Activated CD8-positive, alpha-beta memory T cell treated with anti-CD3 and anti-CD28 coated beads for 36 hours (primary cell): ENCODE results near the gene YIF1A. TPM values are rescaled to one million over a fixed set of nuclear protein-coding genes. Genes with fewer than 3 reads are reported as not detected.

Experiments
- CTCF ChIA-PET: fragments of 350-600 bp; sonication (Branson Sonifier 250); formaldehyde crosslinking; loops from one replicate; lab custom pipeline; 2021; ENCODE audit warnings: antibody characterized with exemption; lab: Charles Lee
- POLR2A ChIA-PET: fragments of 350-600 bp; sonication (Branson Sonifier 250); formaldehyde crosslinking; loops from one replicate; lab custom pipeline; 2021; ENCODE audit warnings: antibody characterized with exemption; lab: Charles Lee
- total RNA-seq, 2 experiments: library from RNA; stranded (reverse); gene quantifications; one replicate each; pipeline ENCODE4 v1.2.3, GENCODE V29; 2021

YIF1A gene
- total RNA-seq, 2 experiments from 2014 or later: 78.6 to 83.3 TPM

DNA sequence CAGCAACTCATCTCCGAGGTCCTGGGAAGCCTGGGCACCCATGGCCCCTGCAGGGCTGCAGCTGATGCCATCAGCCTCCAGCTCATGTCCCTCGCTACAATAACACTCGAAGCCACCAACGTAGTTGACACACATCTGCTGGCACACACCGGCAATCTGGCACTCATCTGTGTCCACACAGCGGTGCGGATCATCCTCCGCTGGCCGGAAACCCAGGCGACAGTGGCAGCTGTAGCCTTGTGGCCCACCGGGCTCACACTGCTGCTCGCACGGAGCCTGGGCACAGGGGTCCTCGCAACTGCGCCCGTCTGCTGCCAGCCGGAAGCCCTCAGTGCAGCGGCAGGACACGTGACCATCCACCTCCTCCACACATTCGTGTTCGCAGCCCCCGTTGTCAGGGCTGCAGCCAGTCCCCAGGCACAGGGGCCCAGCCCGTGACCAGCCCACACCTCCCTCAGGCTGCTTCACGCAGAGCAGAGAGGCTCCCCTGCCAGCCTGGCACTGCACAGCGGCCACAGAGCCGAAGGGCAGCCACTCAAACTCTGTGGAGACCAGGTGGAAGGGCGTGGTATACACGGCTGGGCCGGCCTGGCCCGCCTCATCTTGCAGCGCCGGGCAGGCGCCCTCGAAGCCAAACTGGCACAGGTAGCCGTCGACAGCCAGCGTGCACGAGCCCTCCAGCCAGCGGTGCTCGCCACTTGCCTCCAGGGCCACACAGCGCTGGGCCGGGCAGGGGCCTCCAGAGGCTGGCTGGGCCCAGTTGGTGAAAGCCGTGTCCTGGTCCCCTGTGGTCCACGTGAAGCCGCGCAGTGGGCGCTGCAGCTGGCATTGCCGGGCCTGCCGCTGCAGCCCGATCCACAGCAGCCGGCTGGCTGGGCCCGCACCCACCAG lies 27.2 kb upstream of the YIF1A start:
- ChIA-PET CTCF (interaction anchor here (1.0 to 8.1 kb wide), 4 partner anchors 16 to 72 kb away, joined by 3 to 111 read pairs (median 4); partner anchors contain the start of gene RIN1), POLR2A (interaction anchor here (1.1 to 2.1 kb wide), 2 partner anchors 29 to 56 kb away, joined by 3 to 6 read pairs; partner anchors contain the start of gene BRMS1)

DNA sequence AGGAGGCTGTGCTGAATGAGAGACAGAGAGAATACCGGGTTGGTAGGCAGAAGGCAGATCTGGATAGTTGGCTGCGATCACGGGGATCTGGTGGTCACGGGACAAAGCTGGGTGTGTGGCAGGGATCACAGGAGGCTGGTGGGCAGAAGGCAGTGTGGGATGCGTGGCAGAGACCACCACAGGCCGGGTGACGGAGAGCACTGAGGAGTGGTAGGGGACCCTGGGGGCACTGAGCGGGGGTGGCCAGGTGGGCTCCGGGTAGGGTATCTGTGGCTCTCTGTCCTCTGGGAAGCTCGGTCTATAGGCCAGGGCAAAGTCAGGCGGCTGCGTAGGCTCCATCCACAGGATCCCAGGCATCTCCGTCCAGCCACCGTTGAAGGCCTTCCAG lies 26.5 kb upstream of the YIF1A start:
- ChIA-PET CTCF (interaction anchor here (1.0 to 8.1 kb wide), 4 partner anchors 17 to 73 kb away, joined by 3 to 111 read pairs (median 4); partner anchors contain the start of gene RIN1), POLR2A (no interaction called here)

DNA sequence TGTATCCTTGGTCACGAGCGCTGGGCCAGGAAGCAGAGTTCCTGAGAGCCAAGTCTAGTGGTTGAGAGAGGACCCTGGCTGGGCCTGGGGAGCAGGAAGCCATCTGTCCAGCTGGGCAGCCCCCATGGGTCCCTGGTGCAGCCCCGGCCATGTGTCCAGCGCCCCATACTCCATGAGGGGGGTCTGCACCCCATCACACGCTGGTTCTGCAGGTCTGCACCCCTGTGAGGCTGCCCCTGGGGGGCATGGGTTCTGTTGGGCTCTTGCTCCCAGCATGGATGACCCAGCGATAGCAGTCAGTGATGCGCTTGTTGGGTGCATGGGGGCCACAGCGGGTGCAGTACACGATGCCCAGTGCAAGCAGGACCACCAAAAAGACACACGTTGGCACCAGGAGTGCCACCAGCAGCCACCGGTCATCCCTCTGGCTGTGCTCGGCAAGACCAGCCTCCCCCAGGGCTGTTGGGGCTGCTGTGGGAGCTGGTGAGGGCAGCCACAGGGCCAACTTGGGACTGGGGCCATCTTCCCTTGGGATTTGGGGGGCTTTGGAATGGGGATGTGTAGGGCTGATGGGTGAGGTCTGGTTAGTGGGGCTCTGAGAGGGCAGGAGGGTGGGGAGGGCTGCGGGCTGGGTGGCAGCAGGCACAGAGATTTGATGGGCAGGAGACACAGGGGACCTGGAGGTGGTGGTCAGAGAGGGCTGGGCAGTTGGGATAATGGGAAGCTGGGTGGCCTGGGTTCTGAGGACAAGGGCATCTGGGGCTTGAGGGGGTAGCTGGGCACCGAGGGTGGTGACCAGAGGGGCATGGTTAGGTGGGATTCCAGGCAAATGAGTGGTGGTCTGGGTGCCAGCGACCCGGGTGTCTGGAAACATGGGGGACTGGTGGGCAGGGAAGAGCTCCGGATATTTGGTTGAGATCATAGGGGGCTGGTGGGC lies 25.9 kb upstream of the YIF1A start:
- POLR2A ChIA-PET: no interaction called here
- CTCF ChIA-PET: interaction anchor here (1.0 to 8.1 kb wide), 4 partner anchors 18 to 74 kb away, joined by 3 to 111 read pairs (median 4); partner anchors contain the start of gene RIN1

DNA sequence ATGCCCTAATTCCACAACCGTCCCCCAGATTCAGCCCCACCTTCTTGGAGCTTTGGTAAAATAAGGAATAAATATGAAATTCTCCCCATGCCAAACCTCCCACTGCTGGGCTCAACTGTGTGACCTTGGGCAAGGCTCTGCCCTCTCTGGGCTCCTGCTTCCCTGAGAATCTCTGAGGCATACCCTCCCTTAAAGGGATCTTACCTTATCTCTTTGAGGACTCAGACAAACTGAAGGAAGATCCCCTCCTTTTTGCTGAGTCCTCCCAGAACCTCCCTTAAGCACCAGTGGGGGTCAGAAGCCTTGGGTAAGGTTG lies 25.2 kb upstream of the YIF1A start:
- ChIA-PET POLR2A (no interaction called here), CTCF (interaction anchor here (1.6 to 8.1 kb wide), 4 partner anchors 18 to 74 kb away, joined by 4 to 111 read pairs (median 40); partner anchors contain the start of genes B4GAT1, BRMS1 and RIN1)

DNA sequence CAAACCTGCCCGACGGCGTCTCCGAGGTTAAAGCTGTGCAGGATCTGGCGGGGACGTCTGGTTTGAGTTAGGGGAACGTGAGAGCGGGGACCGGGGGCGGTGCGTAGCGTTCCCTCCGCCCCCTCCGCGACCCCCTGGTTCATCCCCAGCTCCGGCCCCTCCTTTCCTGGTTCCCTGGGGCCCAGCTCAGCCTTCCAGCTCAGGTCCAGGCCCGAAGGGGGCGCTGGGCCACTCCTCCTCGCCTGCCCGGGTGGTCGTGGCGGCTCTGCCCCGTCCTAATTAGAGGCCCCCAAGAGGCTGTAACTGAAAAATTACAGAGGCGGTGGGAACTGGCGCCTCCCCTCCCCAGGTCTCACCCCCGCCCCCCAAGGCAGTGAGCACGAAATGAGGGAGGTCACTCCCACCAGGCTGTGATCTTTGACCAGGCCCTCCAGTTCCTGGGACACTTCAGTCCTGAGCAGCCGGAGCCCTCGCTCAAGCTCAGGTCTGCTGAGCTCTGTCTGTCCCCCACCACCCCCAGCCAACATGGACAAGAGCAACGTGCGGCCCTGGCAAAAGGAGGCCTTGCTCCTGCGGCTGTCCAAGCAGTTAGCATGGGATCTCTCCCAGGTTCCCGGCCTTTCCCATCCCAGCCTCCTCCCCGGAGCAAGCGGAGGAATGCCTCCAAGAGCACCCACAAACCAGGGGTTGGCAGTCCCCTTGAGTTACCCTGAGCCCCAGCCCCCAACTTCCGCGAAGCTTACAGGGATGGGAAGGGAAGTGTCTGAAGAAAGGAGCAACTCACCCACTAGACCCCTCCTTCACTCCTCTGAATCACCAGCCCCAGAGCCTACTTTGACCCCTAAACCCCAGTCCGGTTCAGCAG lies 24.6 kb upstream of the YIF1A start:
- CTCF ChIA-PET: interaction anchor here (1.1 to 8.1 kb wide), 11 partner anchors 8 to 91 kb away, joined by 3 to 111 read pairs (median 7); partner anchors contain the start of genes B4GAT1, BRMS1, RIN1 and YIF1A
- POLR2A ChIA-PET: interaction anchor here (0.9 to 1.2 kb wide), 5 partner anchors 12 to 57 kb away, joined by 3 to 7 read pairs (median 5); partner anchors contain the start of gene SLC29A2

DNA sequence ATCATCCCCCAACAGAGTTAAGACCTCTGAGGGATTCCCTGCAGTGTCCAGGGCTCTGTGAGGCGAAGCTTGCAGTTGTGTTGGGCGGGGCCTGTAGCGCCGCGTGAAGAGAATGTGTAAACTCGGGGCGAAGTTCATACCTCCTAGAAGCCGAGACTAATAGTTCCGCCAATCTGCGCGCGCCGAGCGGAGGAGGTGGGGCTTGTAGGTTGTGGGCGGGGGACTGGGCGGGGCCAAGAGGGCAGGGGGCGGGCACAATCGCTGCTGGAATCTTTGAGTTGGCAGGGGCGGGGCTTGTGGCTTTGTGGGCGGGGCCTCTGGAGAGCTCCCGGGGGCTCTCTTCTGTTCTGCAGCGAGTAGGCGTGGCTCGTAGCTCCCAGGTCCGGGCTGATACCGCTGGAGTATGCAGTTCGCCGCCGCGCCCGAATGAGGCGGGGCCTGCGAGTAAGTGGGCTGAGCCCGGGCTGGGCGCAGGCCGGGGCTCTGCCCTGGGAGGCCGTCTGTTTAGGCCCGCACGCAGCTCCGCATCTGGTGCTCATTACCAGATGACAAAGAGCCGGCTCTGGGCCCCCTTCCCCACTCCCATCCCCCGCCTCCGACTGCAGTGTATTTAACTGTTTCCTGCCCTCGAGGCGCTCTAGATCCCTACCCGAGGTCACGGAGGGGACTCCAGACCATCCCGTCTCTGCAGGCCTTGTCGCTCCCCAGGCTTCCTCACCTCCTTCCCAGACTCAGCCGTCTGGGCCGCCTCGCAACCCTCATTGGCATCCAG lies 23.8 kb upstream of the YIF1A start:
- CTCF ChIA-PET: interaction anchor here (0.6 to 8.1 kb wide), 16 partner anchors 9 to 91 kb away, joined by 3 to 111 read pairs (median 5); partner anchors contain the start of genes B4GAT1, BRMS1, RIN1 and SLC29A2
- POLR2A ChIA-PET: interaction anchor here (0.5 to 1.2 kb wide), 8 partner anchors 10 to 883 kb away, joined by 3 to 7 read pairs (median 4); partner anchors contain the start of gene SLC29A2

DNA sequence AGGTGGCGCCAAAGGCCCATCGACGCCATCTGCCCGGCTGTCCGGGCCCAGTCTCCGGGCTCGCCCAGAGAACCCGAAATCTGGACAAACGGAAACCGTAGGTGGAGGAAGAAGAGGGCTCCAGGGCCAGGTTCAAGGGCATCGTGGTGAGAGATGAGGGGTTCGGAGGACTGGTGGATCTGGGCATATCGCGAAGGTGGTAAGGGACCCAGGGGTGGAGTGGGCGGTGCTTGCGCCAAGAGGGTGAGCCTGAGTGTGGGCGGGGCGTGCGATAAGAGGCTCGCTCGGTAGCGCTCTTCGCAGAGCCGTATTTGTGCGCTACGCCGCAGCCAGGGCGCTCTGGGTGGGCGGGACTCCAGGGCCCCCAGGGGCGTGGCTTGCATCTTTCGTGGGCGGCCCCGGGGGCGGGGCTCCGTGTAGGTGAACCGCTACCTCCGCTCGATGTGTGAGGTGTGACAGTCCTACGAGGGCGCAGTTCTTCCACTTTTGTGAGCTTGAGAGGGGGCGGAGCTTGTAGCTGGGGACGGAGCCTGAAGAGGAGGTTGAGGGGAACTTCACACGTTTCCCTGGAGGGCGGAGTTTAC lies 23.1 kb upstream of the YIF1A start:
- ChIA-PET POLR2A (interaction anchor here (0.5 to 1.2 kb wide), 9 partner anchors 10 to 883 kb away, joined by 3 to 7 read pairs (median 4); partner anchors contain the start of gene SLC29A2), CTCF (interaction anchor here (0.6 to 8.1 kb wide), 24 partner anchors 10 to 90 kb away, joined by 3 to 111 read pairs (median 5); partner anchors contain the start of genes B4GAT1, BRMS1, RIN1 and SLC29A2)

DNA sequence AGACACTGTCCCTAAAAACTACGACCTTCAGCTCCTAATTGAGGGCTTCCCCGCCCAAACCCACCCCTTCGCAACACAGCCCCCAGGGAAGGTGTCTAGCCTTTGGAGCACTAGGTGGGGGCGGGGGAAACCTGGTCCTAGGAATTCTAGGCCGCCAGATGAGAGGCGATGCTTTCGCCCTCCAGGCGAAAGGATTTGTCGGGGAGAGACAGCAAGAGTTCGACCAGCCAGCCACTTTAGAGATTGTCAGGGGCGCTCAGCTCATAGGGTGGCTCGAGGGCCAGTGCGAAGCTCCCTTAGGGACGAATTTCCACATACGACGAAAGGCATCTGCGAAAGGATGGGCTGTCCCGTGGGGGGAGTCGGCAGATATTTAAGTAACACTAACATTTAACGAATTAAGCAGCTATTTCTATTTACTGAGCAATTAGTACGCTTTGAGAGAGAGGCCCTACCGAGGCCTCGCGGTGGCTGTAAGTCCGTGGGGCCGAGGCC lies 22.6 kb upstream of the YIF1A start:
- ChIA-PET POLR2A (interaction anchor here (0.6 to 0.8 kb wide), 2 partner anchors 31 to 51 kb away, joined by 3 to 4 read pairs; no protein-coding TSS in a partner anchor), CTCF (interaction anchor here (0.7 to 8.1 kb wide), 17 partner anchors 11 to 76 kb away, joined by 3 to 111 read pairs (median 5); partner anchors contain the start of genes B4GAT1, BRMS1, RIN1 and TMEM151A)

DNA sequence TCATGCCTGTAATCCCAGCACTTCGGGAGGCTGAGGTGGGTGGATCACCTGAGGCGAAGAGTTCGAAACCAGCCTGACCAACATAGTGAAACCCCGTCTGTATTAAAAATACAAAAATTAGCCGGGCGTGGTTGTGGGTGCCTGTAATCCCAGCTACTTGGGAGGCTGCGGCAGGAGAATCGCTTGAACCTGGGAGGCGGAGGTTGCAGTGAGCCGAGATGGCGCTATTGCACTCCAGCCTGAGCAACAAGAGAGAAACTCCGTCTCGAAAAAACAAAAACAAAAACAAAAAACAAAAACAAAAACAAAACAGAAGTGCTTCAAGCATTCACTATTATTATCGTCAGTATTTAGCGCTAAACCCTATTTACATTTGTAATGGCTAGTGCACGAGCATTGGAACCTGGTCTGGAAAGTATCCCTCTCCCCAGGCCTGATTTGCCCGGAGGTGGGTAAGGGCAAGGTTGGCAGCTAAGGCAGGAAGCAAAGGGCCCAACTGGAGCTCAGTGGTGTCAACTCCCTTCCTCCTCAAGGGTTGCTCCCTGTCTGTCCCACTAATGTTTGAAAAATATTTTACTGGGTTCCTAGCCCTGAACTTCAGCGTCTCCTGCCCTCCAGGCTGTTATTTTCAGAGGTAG lies 22.0 kb upstream of the YIF1A start:
- POLR2A ChIA-PET: interaction anchor here (0.6 to 0.8 kb wide), 2 partner anchors 30 to 51 kb away, joined by 3 to 4 read pairs; no protein-coding TSS in a partner anchor
- CTCF ChIA-PET: interaction anchor here (0.7 to 8.1 kb wide), 17 partner anchors 11 to 77 kb away, joined by 3 to 111 read pairs (median 5); partner anchors contain the start of genes B4GAT1, BRMS1, RIN1 and TMEM151A

DNA sequence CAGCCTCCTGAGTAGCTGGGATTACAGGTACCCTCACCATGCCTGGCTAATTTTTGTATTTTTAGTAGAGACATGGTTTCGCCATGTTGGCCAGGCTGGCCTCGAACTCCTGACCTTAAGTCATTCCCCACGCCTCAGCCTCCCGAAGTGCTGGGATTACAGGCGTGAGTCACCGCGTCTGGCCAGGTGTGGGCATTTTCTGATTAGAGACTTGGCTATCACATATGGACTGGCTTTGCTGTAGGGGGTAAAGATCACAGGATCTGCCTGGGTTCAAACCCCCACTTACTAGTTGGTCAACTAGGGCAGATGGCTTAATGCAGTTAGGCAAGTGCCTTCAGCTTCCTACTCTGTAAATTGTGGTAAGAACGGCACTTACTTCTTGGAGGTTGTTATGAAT lies 21.4 kb upstream of the YIF1A start:
- ChIA-PET POLR2A (no interaction called here), CTCF (interaction anchor here (3.8 to 5.1 kb wide), 2 partner anchors 36 to 77 kb away, joined by 36 to 44 read pairs; partner anchors contain the start of genes B4GAT1 and BRMS1)

DNA sequence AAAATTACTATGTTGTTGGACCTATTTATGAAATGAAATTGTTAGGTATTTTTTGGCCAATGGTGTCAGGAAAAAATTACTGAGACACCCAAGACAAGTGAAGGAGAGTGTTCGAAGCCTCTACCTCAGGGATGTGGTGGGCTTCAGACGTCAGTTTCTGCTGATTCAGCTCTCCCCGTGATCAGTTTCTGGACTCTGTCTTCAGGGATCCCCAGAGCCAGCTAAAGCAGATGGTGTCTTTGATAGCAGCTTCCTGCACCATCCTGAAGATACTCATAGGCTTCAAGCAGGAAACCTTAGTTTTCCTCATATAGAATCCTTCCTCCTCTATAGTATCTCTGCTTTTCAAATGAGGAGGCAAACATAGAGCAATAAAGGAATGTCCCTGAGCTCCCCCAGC lies 20.5 kb upstream of the YIF1A start:
- ChIA-PET POLR2A (no interaction called here), CTCF (interaction anchor here (5.1 kb wide), 1 partner anchor 37 kb away, joined by 36 read pairs; the partner anchor contains the start of genes B4GAT1 and BRMS1)

DNA sequence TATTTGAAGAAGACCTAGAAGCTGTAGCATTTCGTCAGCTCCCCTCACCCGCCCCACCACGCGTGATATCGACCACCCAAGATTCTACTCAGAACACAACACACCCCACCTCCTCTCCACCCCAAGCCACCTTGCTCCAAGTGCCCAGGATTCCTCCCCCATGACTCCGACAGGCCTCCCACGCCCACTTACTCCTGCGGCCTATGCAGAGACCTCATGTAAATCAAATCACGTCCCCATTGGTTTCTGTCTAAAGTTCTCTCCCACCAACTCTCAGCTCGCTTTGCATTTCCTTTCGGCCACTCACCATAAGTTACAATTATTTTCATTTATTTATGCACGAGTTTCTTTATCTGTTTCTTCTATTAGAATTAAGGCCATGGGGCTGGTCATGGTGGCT lies 13.7 kb upstream of the YIF1A start:
- POLR2A ChIA-PET: no interaction called here

DNA sequence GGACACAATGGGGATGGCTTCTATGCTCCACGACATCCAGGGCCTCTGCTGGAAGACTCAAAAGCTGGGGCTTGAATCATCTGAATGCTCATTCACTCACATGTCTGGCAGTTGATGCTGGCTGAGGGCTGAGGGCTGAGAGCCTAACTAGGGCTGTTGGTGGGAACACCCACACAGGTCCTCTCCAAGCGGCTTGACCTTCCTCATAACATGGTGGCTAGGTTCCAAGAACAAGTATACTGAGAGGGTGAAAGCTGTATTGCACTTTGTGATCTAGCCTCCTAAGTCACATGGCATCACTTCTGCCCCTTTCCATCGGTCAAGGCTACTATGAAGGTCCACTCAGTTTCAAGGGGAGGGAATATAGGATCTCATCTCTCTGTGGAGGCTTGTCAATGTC lies 10.2 kb upstream of the YIF1A start:
- POLR2A ChIA-PET: no interaction called here
- CTCF ChIA-PET: no interaction called here

More for the DNA sequence above, 13.7 kb upstream of the YIF1A start:
- CTCF ChIA-PET: interaction anchor here (0.9 to 1.0 kb wide), 2 partner anchors 20 to 41 kb away, joined by 4 read pairs; no protein-coding TSS in a partner anchor

DNA sequence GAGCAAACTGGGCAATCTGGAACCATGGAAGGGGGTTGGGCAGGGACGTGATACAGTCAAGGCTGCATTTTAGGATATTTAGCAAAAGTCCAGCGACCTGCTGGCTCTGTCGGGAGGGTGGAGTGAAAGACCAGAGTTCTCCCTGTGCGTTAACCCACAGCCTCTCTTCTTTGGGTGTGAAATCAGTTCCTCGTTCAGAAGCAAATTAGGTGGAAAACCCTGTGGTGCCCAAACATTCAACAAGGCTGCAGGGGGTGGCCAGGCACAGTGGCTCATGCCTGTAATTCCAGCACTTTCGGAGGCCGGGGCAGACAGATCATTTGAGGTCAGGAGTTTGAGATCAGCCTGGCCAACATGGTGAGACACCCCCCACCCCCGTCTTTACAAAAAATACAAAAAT lies 8.7 kb upstream of the YIF1A start:
- ChIA-PET CTCF (interaction anchor here (0.6 to 1.3 kb wide), 3 partner anchors 14 to 89 kb away, joined by 3 read pairs; no protein-coding TSS in a partner anchor), POLR2A (no interaction called here)
